HepG2 (cell line): ENCODE results near the gene VPS26B. TPM values are rescaled to one million over a fixed set of nuclear protein-coding genes. Genes with fewer than 3 reads are reported as not detected.

Experiments
- ATAC-seq: fragments of 200-7000 bp; cut with Tn5 transposase; 3 replicates; pipeline ENCODE4 v1.9.1; 2020; ENCODE audit warnings: mild to moderate bottlenecking, moderate library complexity
- BruUV-seq: library from RNA; stranded (reverse); fragments of 400-500 nt; replicated peaks from 2 replicates; lab custom pipeline; 2021; lab: Mats Ljungman, UMichigan
- CTCF ChIA-PET: fragments of 300-600 bp; formaldehyde crosslinking; extraction: SDS; loops from one replicate; lab custom pipeline; 2021; ENCODE audit warnings: low total read pairs, inconsistent platforms, low intra/inter-chr PET ratio; lab: Yijun Ruan, JAX
- POLR2A ChIA-PET: fragments of 350-600 bp; sonication (Branson Sonifier 250); formaldehyde crosslinking; loops from one replicate; lab custom pipeline; 2020; ENCODE audit warnings: antibody characterized with exemption, inconsistent platforms; lab: Yijun Ruan, JAX
- DNase-seq: peaks from one replicate; pipeline ENCODE4 v3.0.0-alpha.2; 2015; ENCODE audit warnings: low spot score
- FAIRE-seq: peaks from 3 replicates; lab custom pipeline; 2011; peaks lifted over from hg19 to GRCh38; lab: Jason Lieb, UNC
- H2AFZ ChIP-seq: one replicate; pipeline ENCODE4 v1.6.1; 2011; ENCODE audit warnings: low read length, inconsistent platforms
- H3K27ac ChIP-seq: fragments of 300-600 bp; 3 replicates; pipeline ENCODE4 v1.8.0; 2011; ENCODE audit warnings: mixed run types, mild to moderate bottlenecking, mixed read lengths, low read length, inconsistent platforms; ENCODE audit not compliant: insufficient read depth; ENCODE audit errors: extremely low read length
- H3K27me3 ChIP-seq, 2 experiments: fragments of 200-600 bp in 1 of 2; 2 replicates in 1 of 2; 3 replicates in 1 of 2; pipeline versions ENCODE4 v1.6.0 to v1.8.0; 2011; ENCODE audit warnings: low read length in 2 of 2, mild to moderate bottlenecking in 2 of 2, moderate library complexity in 2 of 2, inconsistent platforms in 1 of 2; ENCODE audit not compliant: insufficient read depth in 2 of 2, control insufficient read depth in 1 of 2
- H3K36me3 ChIP-seq, 2 experiments: fragments of 200-600 bp in 1 of 2; replicated peaks in 1 of 2; 2 replicates in 1 of 2; 3 replicates in 1 of 2; pipeline versions ENCODE4 v1.5.1 to v1.8.0; 2011; ENCODE audit warnings: low read length in 2 of 2, inconsistent platforms in 1 of 2; ENCODE audit not compliant: insufficient read depth in 2 of 2, control insufficient read depth in 1 of 2
- H3K4me1 ChIP-seq: 2 replicates; pipeline ENCODE4 v1.5.1; 2012; ENCODE audit warnings: low read length, inconsistent platforms; ENCODE audit not compliant: insufficient read depth
- H3K4me2 ChIP-seq: 2 replicates; pipeline ENCODE4 v1.6.0; 2011; ENCODE audit warnings: low read depth, low read length, inconsistent platforms
- H3K4me3 ChIP-seq, 3 experiments: fragments of 200-600 bp in 1 of 3; sonication (generic), shearing (Covaris generic) in 1 of 3; replicated peaks in 1 of 3; 2 replicates each; pipeline ENCODE4 v1.5.1; 2011 to 2016; ENCODE audit warnings: low read length in 3 of 3, inconsistent platforms in 2 of 3, low read depth in 2 of 3, mild to moderate bottlenecking in 2 of 3, control low read depth in 1 of 3, mixed read lengths in 1 of 3; ENCODE audit not compliant: insufficient read depth in 1 of 3
- H3K79me2 ChIP-seq: one replicate; pipeline ENCODE4 v1.6.1; 2011; ENCODE audit warnings: low read length, inconsistent platforms; ENCODE audit not compliant: insufficient read depth
- H3K9ac ChIP-seq: 2 replicates; pipeline ENCODE4 v1.6.0; 2011; ENCODE audit warnings: mild to moderate bottlenecking, low read depth, low read length, inconsistent platforms; ENCODE audit not compliant: insufficient read depth
- H3K9me3 ChIP-seq: 2 replicates; pipeline ENCODE4 v1.5.1; 2012; ENCODE audit warnings: mild to moderate bottlenecking, low read length
- H4K20me1 ChIP-seq: 2 replicates; pipeline ENCODE4 v1.6.0; 2011; ENCODE audit warnings: inconsistent platforms, mild to moderate bottlenecking, low read length, moderate library complexity; ENCODE audit not compliant: insufficient read depth
- ATF2 ChIP-seq: sonication (generic); formaldehyde crosslinking; IDR thresholded peaks from 2 replicates; pipeline ENCODE4 v1.4.0; 2020; ENCODE audit warnings: missing genetic modification reagents
- KDM5B ChIP-seq: sonication (generic); formaldehyde crosslinking; IDR thresholded peaks from 2 replicates; pipeline ENCODE4 v1.4.0; 2020; ENCODE audit warnings: missing genetic modification reagents, mild to moderate bottlenecking, borderline replicate concordance
- MNT ChIP-seq: fragments of 450-650 bp; IDR thresholded peaks from 2 replicates; pipeline ENCODE4 v1.6.1; 2016
- MYC ChIP-seq: sonication (generic); formaldehyde crosslinking; IDR thresholded peaks from 2 replicates; pipeline ENCODE4 v1.9.0; 2021; ENCODE audit warnings: missing genetic modification reagents, borderline replicate concordance
- ZNF414 ChIP-seq: sonication (generic); formaldehyde crosslinking; IDR thresholded peaks from 2 replicates; pipeline ENCODE4 v1.5.0; 2020; ENCODE audit warnings: missing genetic modification reagents
- WGBS: methylation state at CpG from one replicate; pipeline ENCODE4 v1.1.6; 2017; ENCODE audit warnings: low lambda C conversion rate; 5-methylcytosine and 5-hydroxymethylcytosine counted together
- in situ Hi-C: cut with HindIII; loops from 2 replicates; pipeline ENCODE4 v1.10.0; 2017; ENCODE audit warnings: low pct_unique_long_range_greater_than_20kb; ENCODE audit not compliant: extremely low pct_ligation_motif_present
- intact Hi-C: fragments of 100-400 bp; cut with micrococcal nuclease; formaldehyde crosslinking; loops from one replicate; pipeline ENCODE4 v1.10.0; 2022; ENCODE audit not compliant: unreplicated experiment
- polyA plus RNA-seq, 8 experiments: library from polyadenylated mRNA; depleted of rRNA in 3 of 8; stranded (reverse) in 7 of 8; unstranded in 1 of 8; fragments of >200 nt; fragmentation: Illumina TruSeq in 4 of 8; extraction: Trizol in 4 of 8; gene quantifications; 2 replicates each; pipeline versions ENCODE4 v1.2.1 to v1.2.3, GENCODE V29; 2011 to 2016; ENCODE audit warnings: low read depth in 4 of 8, missing spikeins in 1 of 8, mixed read lengths in 1 of 8; ENCODE audit not compliant: insufficient read depth in 1 of 8
- total RNA-seq, 5 experiments: library from RNA; depleted of rRNA; stranded (reverse); fragments of >200 nt; fragmentation: Illumina TruSeq; extraction: Trizol; gene quantifications; 2 replicates each; pipeline ENCODE4 v1.2.3, GENCODE V29; 2016; ENCODE audit warnings: low read depth in 1 of 5

Gene VPS26B
- total and polyA plus RNA-seq, 2 of the 13 experiments (the other 11 are each of a cell fraction or from before 2014, with no cell fraction given): 20.2 to 23.2 TPM

GRCh38 chr11:134267461-134267860 is 43.0 kb downstream of the VPS26B start:
- Histone ChIP-seq H3K27me3 (peaks cover 0 to 5% of the 10 kb centered on the region in 2 experiments; a peak in 1 of 5 replicates), H3K27ac (no peak overlapping the region), H3K9me3 (no peaks in the 10 kb centered on the region), H3K9ac (no peak overlapping the region), H3K79me2 (no peaks in the 10 kb centered on the region), H3K4me1 (peaks cover 11% of the 10 kb centered on the region), H2AFZ (no peak overlapping the region), H3K36me3 (peaks cover 2 to 9% of the 10 kb centered on the region in 2 experiments; a peak in 2 of 5 replicates), H3K4me2 (no peak overlapping the region), H3K4me3 (no peak overlapping the region), H4K20me1 (no peaks in the 10 kb centered on the region)
- FAIRE-seq (no peak), DNase-seq (no peak), ATAC-seq (no peak)
- in situ Hi-C loops (no loop called here), intact Hi-C loops (no loop called here)
- CTCF ChIA-PET: no interaction called here
- no peak for TF ChIP-seq MYC
- no peak for TF ChIP-seq ZNF414 (CRISPR knock-in tag)
- 0 out of 2 replicates have a peak, but pooled peaks have one; percentile 12 for TF ChIP-seq MNT
- TF ChIP-seq ATF2 (CRISPR knock-in tag): no peak
- no peak for TF ChIP-seq KDM5B
- BruUV-seq: no TSS peak
- POLR2A ChIA-PET: no interaction called here
- WGBS: 51% methylated on average over 5 of the region's 5 CpGs
